ENCODE measurements around the gene PPFIBP1.
"Not testable (repeated sequence)": the region's sequence is repeated elsewhere in the genome, so short reads cannot be mapped to it uniquely, and the experiment has no call there.

The PPFIBP1 gene

GRCh38 chr12:27730097-27730588 is 206.1 kb downstream of the PPFIBP1 start:
- DNase-seq, result no peak

GRCh38 chr12:27732281-27732680 is 208.3 kb downstream of the PPFIBP1 start:
- no peak for DNase-seq

GRCh38 chr12:27733052-27733656 is 209.1 kb downstream of the PPFIBP1 start:
- peak; percentile 31 to 38 for DNase-seq

- no peak for DNase-seq
Observed at GRCh38 chr12:27733791-27734190, 209.8 kb downstream of the PPFIBP1 start.

GRCh38 chr12:27734321-27734720 is 210.3 kb downstream of the PPFIBP1 start:
- not testable (repeated sequence) for DNase-seq

- DNase-seq, result no peak
Observed at GRCh38 chr12:27743601-27744000, 219.6 kb downstream of the PPFIBP1 start.
